Measurements from ENCODE around the gene TRABD2A. TPM values are rescaled to one million over a fixed set of nuclear protein-coding genes. Genes with fewer than 3 reads are reported as not detected.
A peak's percentile ranks its signal among the peaks of the same experiment; 100 is the strongest.

Gene TRABD2A
- total RNA-seq, 3 donors from 2014 or later (not counting 1 experiment from before 2014, with no cell fraction given) = 1.4 to 6.3 (median 6.3) TPM

GRCh38 chr2:84908948-84909713 is 28.2 kb upstream of the TRABD2A start:
- ATAC-seq (peak in 1 of 3 donors; percentile 12), DNase-seq (peak; percentile 44 to 80)
- Mint-ChIP-seq H3K27me3 (ENCODE audit: low read depth in 2 of 2) (no peaks in the 10 kb centered on the region), H3K36me3 (no peaks in the 10 kb centered on the region), H3K4me1 (peaks cover 30 to 51% of the 10 kb centered on the region in 2 donors), H3K9me3 (peaks cover 12 to 13% of the 10 kb centered on the region in 2 donors), H3K27ac (peak overlapping the region; percentile 85 to 86), H3K4me3 (peak overlapping the region; percentile 94)
- intact Hi-C loops (cut with micrococcal nuclease) = loop anchor here (5.0 kb wide), 1 partner anchor 127 kb away; no protein-coding TSS in a partner anchor
- peaks cover 14% of the 10 kb centered on the region for H3K9me3 ChIP-seq (ENCODE audit: control insufficient read depth, insufficient read depth, low read length)
- H3K27me3 ChIP-seq (ENCODE audit: control insufficient read depth, insufficient read depth, low read length) = no peaks in the 10 kb centered on the region
- H3K36me3 ChIP-seq (ENCODE audit: control insufficient read depth, insufficient read depth, low read length) = no peaks in the 10 kb centered on the region
- H3K4me3 ChIP-seq (ENCODE audit: low read length) = no peak overlapping the region
- H3K27ac ChIP-seq (ENCODE audit: low read length) = peak overlapping the region; percentile 76
- TF ChIP-seq CTCF (IDR thresholded peaks at IDR 0.05) = no peak
- 22% methylated on average over 2 of the region's 2 CpGs for WGBS (ENCODE audit: insufficient coverage)
- H3K4me1 ChIP-seq (ENCODE audit: control insufficient read depth, insufficient read depth, low read length) = peaks cover 44% of the 10 kb centered on the region

- no peaks in the 10 kb centered on the region for H3K27me3 Mint-ChIP-seq (ENCODE audit: low read depth in 2 of 2)
- peak; percentile 32 to 66 (median 38) for ATAC-seq
Measured at GRCh38 chr2:84906900-84907714, 26.2 kb upstream of the TRABD2A start.

GRCh38 chr2:84906108-84906899 is 25.4 kb upstream of the TRABD2A start:
- Mint-ChIP-seq H3K4me3 (peak overlapping the region; percentile 94), H3K4me1 (peaks cover 51 to 69% of the 10 kb centered on the region in 2 donors), H3K36me3 (no peaks in the 10 kb centered on the region), H3K27ac (peak overlapping the region; percentile 85 to 86), H3K27me3 (ENCODE audit: low read depth in 2 of 2) (no peaks in the 10 kb centered on the region), H3K9me3 (peaks cover 12 to 13% of the 10 kb centered on the region in 2 donors)
- under 1% methylated on average over 38 of the region's 38 CpGs for WGBS (ENCODE audit: insufficient coverage)
- no peak for TF ChIP-seq CTCF (IDR thresholded peaks at IDR 0.05)
- peak; percentile 28 to 48 (median 32) for ATAC-seq
- Histone ChIP-seq H3K4me3 (ENCODE audit: low read length) (peak overlapping the region; percentile 71), H3K27me3 (ENCODE audit: control insufficient read depth, insufficient read depth, low read length) (no peaks in the 10 kb centered on the region), H3K4me1 (ENCODE audit: control insufficient read depth, insufficient read depth, low read length) (peaks cover 52% of the 10 kb centered on the region), H3K9me3 (ENCODE audit: control insufficient read depth, insufficient read depth, low read length) (peaks cover 14% of the 10 kb centered on the region), H3K27ac (ENCODE audit: low read length) (peak overlapping the region; percentile 81), H3K36me3 (ENCODE audit: control insufficient read depth, insufficient read depth, low read length) (no peaks in the 10 kb centered on the region)
- DNase-seq = peak; percentile 57 to 70
- intact Hi-C loops (cut with micrococcal nuclease) = loop anchor here (1.0 to 5.0 kb wide), 2 partner anchors 19 to 124 kb away; no protein-coding TSS in a partner anchor

More at GRCh38 chr2:84906900-84907714, 26.2 kb upstream of the TRABD2A start:
- Histone ChIP-seq H3K4me1 (ENCODE audit: control insufficient read depth, insufficient read depth, low read length) (peaks cover 46% of the 10 kb centered on the region), H3K27me3 (ENCODE audit: control insufficient read depth, insufficient read depth, low read length) (no peaks in the 10 kb centered on the region), H3K9me3 (ENCODE audit: control insufficient read depth, insufficient read depth, low read length) (peaks cover 14% of the 10 kb centered on the region), H3K36me3 (ENCODE audit: control insufficient read depth, insufficient read depth, low read length) (no peaks in the 10 kb centered on the region), H3K27ac (ENCODE audit: low read length) (peak overlapping the region; percentile 81), H3K4me3 (ENCODE audit: low read length) (peak overlapping the region; percentile 71)
- 9% methylated on average over 13 of the region's 15 CpGs for WGBS (ENCODE audit: insufficient coverage)
- intact Hi-C loops (cut with micrococcal nuclease) = loop anchor here (1.0 to 5.0 kb wide), 2 partner anchors 18 to 125 kb away; no protein-coding TSS in a partner anchor
- peak; percentile 29 to 80 for DNase-seq
- H3K36me3 Mint-ChIP-seq = no peaks in the 10 kb centered on the region
- TF ChIP-seq CTCF (IDR thresholded peaks at IDR 0.05) = no peak
- peak overlapping the region; percentile 85 to 86 for H3K27ac Mint-ChIP-seq
- peaks cover 44 to 63% of the 10 kb centered on the region in 2 donors for H3K4me1 Mint-ChIP-seq
- peaks cover 12 to 13% of the 10 kb centered on the region in 2 donors for H3K9me3 Mint-ChIP-seq
- peak overlapping the region; percentile 94 for H3K4me3 Mint-ChIP-seq

All from natural killer cell (primary cell).